Panc1 (cell line): ENCODE data around the gene STK10. TPM values are rescaled to one million over a fixed set of nuclear protein-coding genes. Genes with fewer than 3 reads are reported as not detected.

Experiments used
- ATAC-seq: fragments of 200-7000 bp; cut with Tn5 transposase; 2 replicates; pipeline ENCODE4 v1.9.1; 2020; ENCODE audit warnings: mild to moderate bottlenecking, moderate library complexity
- BruUV-seq: library from RNA; stranded (reverse); fragments of 400-500 nt; replicated peaks from 2 replicates; lab custom pipeline; 2021; lab: Mats Ljungman, UMichigan
- CTCF ChIA-PET: fragments of 300-600 bp; sonication (Branson Sonifier 250); formaldehyde crosslinking; loops from one replicate; lab custom pipeline; 2022; ENCODE audit warnings: antibody characterized with exemption; lab: Charles Lee
- POLR2A ChIA-PET: fragments of 300-600 bp; sonication (Branson Sonifier 250); formaldehyde crosslinking; loops from one replicate; lab custom pipeline; 2022; ENCODE audit warnings: antibody characterized with exemption; lab: Charles Lee
- DNase-seq: peaks from one replicate; pipeline ENCODE4 v3.0.0-alpha.2; 2010; ENCODE audit warnings: low read depth, low spot score
- H3K27ac ChIP-seq: 2 replicates; pipeline ENCODE4 v1.5.1; 2011; ENCODE audit warnings: mild to moderate bottlenecking, low read length, inconsistent platforms
- H3K27me3 ChIP-seq: fragments of 200-500 bp; sonication (Bioruptor generic); 2 replicates; pipeline ENCODE4 v1.6.0; 2014; ENCODE audit warnings: low read length, inconsistent platforms; ENCODE audit not compliant: control insufficient read depth, insufficient read depth
- H3K36me3 ChIP-seq: fragments of 200-500 bp; sonication (Bioruptor generic); 2 replicates; pipeline ENCODE4 v1.5.1; 2014; ENCODE audit warnings: inconsistent platforms, mild to moderate bottlenecking, low read length, moderate library complexity; ENCODE audit not compliant: control insufficient read depth, insufficient read depth
- H3K4me1 ChIP-seq: 2 replicates; pipeline ENCODE4 v1.5.1; 2011; ENCODE audit warnings: inconsistent platforms, mild to moderate bottlenecking, low read length, moderate library complexity; ENCODE audit not compliant: control insufficient read depth, insufficient read depth
- H3K4me3 ChIP-seq, 2 experiments: 2 replicates each; pipeline ENCODE4 v1.5.1; 2011 to 2012; ENCODE audit warnings: low read depth in 2 of 2, low read length in 2 of 2, mild to moderate bottlenecking in 2 of 2, inconsistent platforms in 1 of 2, moderate library complexity in 1 of 2
- H3K9me3 ChIP-seq: fragments of 200-500 bp; sonication (Bioruptor generic); 2 replicates; pipeline ENCODE4 v1.5.1; 2014; ENCODE audit warnings: low read depth, mild to moderate bottlenecking, inconsistent platforms, low read length, moderate library complexity; ENCODE audit not compliant: control insufficient read depth, insufficient read depth
- CTCF ChIP-seq: fragments of 450-650 bp; IDR thresholded peaks from 2 replicates; pipeline ENCODE4 v1.5.1; 2017; ENCODE audit warnings: mild to moderate bottlenecking
- POLR2AphosphoS5 ChIP-seq: IDR thresholded peaks from 2 replicates; pipeline ENCODE4 v1.6.1; 2012; ENCODE audit warnings: mild to moderate bottlenecking, low read depth, low read length, moderate library complexity
- SIN3A ChIP-seq: IDR thresholded peaks from 2 replicates; pipeline ENCODE4 v1.6.1; 2012; ENCODE audit warnings: low read depth, mild to moderate bottlenecking, low read length, moderate library complexity, borderline replicate concordance; ENCODE audit not compliant: insufficient read depth
- TCF7L2 ChIP-seq: IDR thresholded peaks from 2 replicates; pipeline ENCODE4 v1.6.1; 2011; ENCODE audit warnings: mild to moderate bottlenecking, low read depth, low read length, inconsistent platforms
- in situ Hi-C: cut with HindIII; loops from 2 replicates; pipeline ENCODE4 v1.10.0; 2016; ENCODE audit warnings: low sequenced_read_pairs, low pct_unique_long_range_greater_than_20kb
- intact Hi-C: fragments of 100-400 bp; cut with micrococcal nuclease; formaldehyde crosslinking; loops from one replicate; pipeline ENCODE4 v1.10.0; 2022; ENCODE audit not compliant: unreplicated experiment
- total RNA-seq: library from RNA; stranded (reverse); gene quantifications from one replicate; pipeline ENCODE4 v1.2.1, GENCODE V29; 2021; ENCODE audit not compliant: unreplicated experiment
- TF ChIP-seq, protein P1 (sequence below), 2 experiments: IDR thresholded peaks; 2 replicates each; pipeline ENCODE4 v1.6.1; 2011 to 2012; ENCODE audit warnings: low read depth in 2 of 2, control low read depth in 1 of 2, low read length in 1 of 2, mild to moderate bottlenecking in 1 of 2, moderate library complexity in 1 of 2; ENCODE audit not compliant: insufficient read depth in 1 of 2

STK10 gene
- total RNA-seq, 1 experiment from 2014 or later, result 34.9 TPM

GRCh38 chr5:172107571-172107970, 80.5 kb downstream of the STK10 start:
- TF ChIP-seq SIN3A (no peak), TCF7L2 (no peak), POLR2AphosphoS5 (no peak), CTCF (no peak)
- TF ChIP-seq, protein P1, sequence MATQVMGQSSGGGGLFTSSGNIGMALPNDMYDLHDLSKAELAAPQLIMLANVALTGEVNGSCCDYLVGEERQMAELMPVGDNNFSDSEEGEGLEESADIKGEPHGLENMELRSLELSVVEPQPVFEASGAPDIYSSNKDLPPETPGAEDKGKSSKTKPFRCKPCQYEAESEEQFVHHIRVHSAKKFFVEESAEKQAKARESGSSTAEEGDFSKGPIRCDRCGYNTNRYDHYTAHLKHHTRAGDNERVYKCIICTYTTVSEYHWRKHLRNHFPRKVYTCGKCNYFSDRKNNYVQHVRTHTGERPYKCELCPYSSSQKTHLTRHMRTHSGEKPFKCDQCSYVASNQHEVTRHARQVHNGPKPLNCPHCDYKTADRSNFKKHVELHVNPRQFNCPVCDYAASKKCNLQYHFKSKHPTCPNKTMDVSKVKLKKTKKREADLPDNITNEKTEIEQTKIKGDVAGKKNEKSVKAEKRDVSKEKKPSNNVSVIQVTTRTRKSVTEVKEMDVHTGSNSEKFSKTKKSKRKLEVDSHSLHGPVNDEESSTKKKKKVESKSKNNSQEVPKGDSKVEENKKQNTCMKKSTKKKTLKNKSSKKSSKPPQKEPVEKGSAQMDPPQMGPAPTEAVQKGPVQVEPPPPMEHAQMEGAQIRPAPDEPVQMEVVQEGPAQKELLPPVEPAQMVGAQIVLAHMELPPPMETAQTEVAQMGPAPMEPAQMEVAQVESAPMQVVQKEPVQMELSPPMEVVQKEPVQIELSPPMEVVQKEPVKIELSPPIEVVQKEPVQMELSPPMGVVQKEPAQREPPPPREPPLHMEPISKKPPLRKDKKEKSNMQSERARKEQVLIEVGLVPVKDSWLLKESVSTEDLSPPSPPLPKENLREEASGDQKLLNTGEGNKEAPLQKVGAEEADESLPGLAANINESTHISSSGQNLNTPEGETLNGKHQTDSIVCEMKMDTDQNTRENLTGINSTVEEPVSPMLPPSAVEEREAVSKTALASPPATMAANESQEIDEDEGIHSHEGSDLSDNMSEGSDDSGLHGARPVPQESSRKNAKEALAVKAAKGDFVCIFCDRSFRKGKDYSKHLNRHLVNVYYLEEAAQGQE (IDR thresholded peaks at IDR 0.05; ENCODE audit: insufficient read depth in 1 of 2, low read depth in 2 of 2, low read length in 1 of 2), result no peak
- in situ Hi-C loops, result no loop called here
- no peaks in the 10 kb centered on the region for H3K36me3 ChIP-seq
- DNase-seq, result no peak
- intact Hi-C loops, result loop anchor here (2.0 kb wide), 1 partner anchor 175 kb away; the partner anchor contains the start of gene UBTD2
- H3K4me3 ChIP-seq, result no peak overlapping the region
- no peak for ATAC-seq
- peaks cover 21% of the 10 kb centered on the region for H3K4me1 ChIP-seq
- POLR2A ChIA-PET, result interaction anchor here (0.7 kb wide), 1 partner anchor 81 kb away, joined by 3 read pairs; no protein-coding TSS in a partner anchor
- H3K27me3 ChIP-seq, result no peaks in the 10 kb centered on the region
- 0 out of 2 replicates have a peak overlapping the region, but pooled peaks have one; percentile 11 for H3K27ac ChIP-seq
- no peaks in the 10 kb centered on the region for H3K9me3 ChIP-seq
- no TSS peak for BruUV-seq
- CTCF ChIA-PET, result no interaction called here

- Histone ChIP-seq H3K27ac (peak overlapping the region; percentile 20; the same call in 1 of the 2 replicates), H3K27me3 (no peaks in the 10 kb centered on the region), H3K4me3 (peak overlapping the region in 1 of 2 experiments; percentile 24; a peak in 1 of 4 replicates), H3K36me3 (no peaks in the 10 kb centered on the region), H3K9me3 (no peaks in the 10 kb centered on the region), H3K4me1 (peaks cover 16% of the 10 kb centered on the region)
- ATAC-seq, result peak; percentile 55; the same call in 1 of the 2 replicates
- in situ Hi-C loops (no loop called here), intact Hi-C loops (loop anchor here (2.0 kb wide), 1 partner anchor 176 kb away; the partner anchor contains the start of gene UBTD2)
- TF ChIP-seq POLR2AphosphoS5 (no peak), CTCF (peak; percentile 99), SIN3A (no peak), TCF7L2 (no peak)
- TF ChIP-seq, protein P1 (IDR thresholded peaks at IDR 0.05; ENCODE audit: insufficient read depth in 1 of 2, low read depth in 2 of 2, low read length in 1 of 2), result no peak
- peak; percentile 33 for DNase-seq
- no TSS peak for BruUV-seq
- ChIA-PET CTCF (interaction anchor here (0.6 to 1.3 kb wide), 4 partner anchors 83 to 191 kb away, joined by 3 to 10 read pairs (median 8); no protein-coding TSS in a partner anchor), POLR2A (interaction anchor here (0.7 kb wide), 1 partner anchor 82 kb away, joined by 3 read pairs; no protein-coding TSS in a partner anchor)
These were observed 81.3 kb downstream of the STK10 start for GRCh38 chr5:172106511-172107356.
